Small intestine (tissue), 7 donors: ENCODE measurements around the gene ZSWIM6. TPM values are rescaled to one million over a fixed set of nuclear protein-coding genes. Genes with fewer than 3 reads are reported as not detected.

Source experiments
- DNase-seq, 2 donors: peaks; one replicate each; pipeline versions ENCODE4 v3.0.0 to v3.0.0-alpha.2; 2013
- FAIRE-seq: peaks from 2 replicates; lab custom pipeline; 2012; peaks lifted over from hg19 to GRCh38; lab: Jason Lieb, UNC
- H3K27ac ChIP-seq, 3 donors: one replicate each; pipeline ENCODE4 v1.5.1; 2013; ENCODE audit warnings: low read length in 2 of 3, mild to moderate bottlenecking in 2 of 3, control low read depth in 1 of 3, inconsistent platforms in 1 of 3, low read depth in 1 of 3, moderate library complexity in 1 of 3
- H3K27me3 ChIP-seq, 3 donors: one replicate each; pipeline ENCODE4 v1.6.1; 2013; ENCODE audit warnings: low read length in 3 of 3, inconsistent platforms in 1 of 3; ENCODE audit not compliant: control insufficient read depth in 3 of 3, insufficient read depth in 3 of 3
- H3K36me3 ChIP-seq, 3 donors: one replicate each; pipeline ENCODE4 v1.6.1; 2013; ENCODE audit warnings: low read length in 3 of 3, inconsistent platforms in 1 of 3, low read depth in 1 of 3, mild to moderate bottlenecking in 1 of 3, moderate library complexity in 1 of 3; ENCODE audit not compliant: control insufficient read depth in 3 of 3, insufficient read depth in 2 of 3
- H3K4me1 ChIP-seq, 3 donors: one replicate each; pipeline ENCODE4 v1.6.1; 2013; ENCODE audit warnings: low read length in 2 of 3, inconsistent platforms in 1 of 3, low read depth in 1 of 3, mild to moderate bottlenecking in 1 of 3, moderate library complexity in 1 of 3; ENCODE audit not compliant: control insufficient read depth in 3 of 3, insufficient read depth in 2 of 3
- H3K4me3 ChIP-seq, 3 donors: one replicate each; pipeline ENCODE4 v1.5.1; 2013; ENCODE audit warnings: low read length in 3 of 3, control low read depth in 1 of 3, inconsistent platforms in 1 of 3, low read depth in 1 of 3, mild to moderate bottlenecking in 1 of 3, moderate library complexity in 1 of 3
- H3K9me3 ChIP-seq, 2 donors: one replicate each; pipeline ENCODE4 v1.6.1; 2013; ENCODE audit warnings: low read depth in 1 of 2, low read length in 1 of 2; ENCODE audit not compliant: control insufficient read depth in 2 of 2, insufficient read depth in 1 of 2
- WGBS, 3 donors: extraction: QIAGEN DNeasy Blood & Tissue Kit; methylation state at CpG; one replicate each; pipeline ENCODE4 v1.1.7; 2013; 5-methylcytosine and 5-hydroxymethylcytosine counted together
- polyA plus RNA-seq, 4 donors: library from polyadenylated mRNA; stranded (reverse) in 3 of 4; unstranded in 1 of 4; fragments of 200-250 nt in 3 of 4; fragments of 120-200 nt in 1 of 4; gene quantifications; one replicate each; pipeline versions ENCODE4 v1.2.1 to v1.2.3, GENCODE V29; 2013
- donor health status: healthy with polysubstance abuse.
- donor health status: control.
- donor health status: control.
- donor health status: Bipolar disorder and iron deficiency.
- donor health status: healthy.

Gene ZSWIM6
- polyA plus RNA-seq, 4 donors = 3.2 to 14.6 (median 4.2) TPM

GRCh38 chr5:61301341-61302199 lies 30.5 kb upstream of the ZSWIM6 start:
- H3K4me1 ChIP-seq = peaks cover 0 to 32% (median 2%) of the 10 kb centered on the region in 3 donors
- WGBS, 3 donors = 68 to 76% (median 73%) methylated on average over 9 of the region's 9 CpGs
- no peak overlapping the region for H3K4me3 ChIP-seq
- DNase-seq (peak; percentile 68 to 72), FAIRE-seq (no peak)
- no peaks in the 10 kb centered on the region for H3K9me3 ChIP-seq
- H3K27ac ChIP-seq = peak overlapping the region in 1 of 3 donors; percentile 45
- H3K27me3 ChIP-seq = no peaks in the 10 kb centered on the region
- H3K36me3 ChIP-seq = no peaks in the 10 kb centered on the region

- H3K9me3 ChIP-seq = no peaks in the 10 kb centered on the region
- H3K27ac ChIP-seq = peak overlapping the region in 1 of 3 donors; percentile 45
- FAIRE-seq (no peak), DNase-seq (no peak)
- no peak overlapping the region for H3K4me3 ChIP-seq
- H3K36me3 ChIP-seq = no peaks in the 10 kb centered on the region
- 92 to 98% (median 93%) methylated on average over 4 of the region's 4 CpGs for WGBS, 3 donors
- H3K27me3 ChIP-seq = no peaks in the 10 kb centered on the region
- H3K4me1 ChIP-seq = peaks cover 0 to 37% (median 2%) of the 10 kb centered on the region in 3 donors
Observed at GRCh38 chr5:61302200-61302563, 29.9 kb upstream of the ZSWIM6 start.

DNA sequence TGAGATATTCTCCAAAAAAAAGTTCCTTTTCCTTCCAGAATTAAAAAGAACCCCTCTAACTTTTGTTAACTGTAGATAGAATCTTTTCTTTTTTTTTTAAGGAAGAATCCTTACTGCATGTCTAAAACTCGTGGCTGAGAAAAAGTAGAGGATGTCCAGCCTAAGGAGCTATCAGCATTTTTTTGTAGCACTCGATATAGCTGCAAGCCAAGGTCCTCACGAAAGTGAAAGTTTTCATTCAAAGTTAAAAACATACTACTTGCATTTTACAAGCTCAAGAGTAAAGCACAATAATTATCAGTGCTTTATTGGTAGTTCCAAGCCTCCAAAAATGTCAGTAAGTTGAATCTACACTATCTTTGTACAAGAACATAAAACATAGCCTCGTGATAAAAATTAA lies 28.7 kb upstream of the ZSWIM6 start:
- no peaks in the 10 kb centered on the region for H3K36me3 ChIP-seq
- H3K4me1 ChIP-seq = peaks cover 0 to 37% (median 2%) of the 10 kb centered on the region in 3 donors
- no peaks in the 10 kb centered on the region for H3K9me3 ChIP-seq
- H3K27ac ChIP-seq = no peak overlapping the region
- DNase-seq (no peak), FAIRE-seq (no peak)
- no peak overlapping the region for H3K4me3 ChIP-seq
- H3K27me3 ChIP-seq = no peaks in the 10 kb centered on the region
- 5 to 25% (median 11%) methylated on average over 4 of the region's 4 CpGs for WGBS, 3 donors

GRCh38 chr5:61304590-61305381 lies 27.3 kb upstream of the ZSWIM6 start:
- FAIRE-seq (no peak), DNase-seq (peak; percentile 77 to 90)
- Histone ChIP-seq H3K27me3 (no peaks in the 10 kb centered on the region), H3K4me3 (no peak overlapping the region), H3K9me3 (no peaks in the 10 kb centered on the region), H3K4me1 (peaks cover 0 to 37% (median 2%) of the 10 kb centered on the region in 3 donors), H3K36me3 (no peaks in the 10 kb centered on the region), H3K27ac (peak overlapping the region in 1 of 3 donors; percentile 66)
- WGBS, 3 donors = 9 to 55% (median 33%) methylated on average over 15 of the region's 15 CpGs

GRCh38 chr5:61306531-61307131 lies 25.4 kb upstream of the ZSWIM6 start:
- Histone ChIP-seq H3K4me3 (no peak overlapping the region), H3K27me3 (no peaks in the 10 kb centered on the region), H3K4me1 (peaks cover 0 to 32% (median 2%) of the 10 kb centered on the region in 3 donors), H3K27ac (no peak overlapping the region), H3K9me3 (no peaks in the 10 kb centered on the region), H3K36me3 (no peaks in the 10 kb centered on the region)
- DNase-seq (peak in 1 of 2 donors; percentile 36), FAIRE-seq (no peak)
- WGBS, 3 donors = 72 to 84% (median 72%) methylated on average over 5 of the region's 5 CpGs

- H3K4me1 ChIP-seq = peaks cover 0 to 27% (median 0%) of the 10 kb centered on the region in 3 donors
- H3K9me3 ChIP-seq = no peaks in the 10 kb centered on the region
- H3K36me3 ChIP-seq = no peaks in the 10 kb centered on the region
- no peak for DNase-seq
- no peak for FAIRE-seq
- H3K27me3 ChIP-seq = no peaks in the 10 kb centered on the region
- H3K4me3 ChIP-seq = no peak overlapping the region
- H3K27ac ChIP-seq = no peak overlapping the region
- 77 to 91% (median 85%) methylated on average over 3 of the region's 3 CpGs for WGBS, 3 donors
Observed at GRCh38 chr5:61307191-61307590, 24.9 kb upstream of the ZSWIM6 start.

DNA sequence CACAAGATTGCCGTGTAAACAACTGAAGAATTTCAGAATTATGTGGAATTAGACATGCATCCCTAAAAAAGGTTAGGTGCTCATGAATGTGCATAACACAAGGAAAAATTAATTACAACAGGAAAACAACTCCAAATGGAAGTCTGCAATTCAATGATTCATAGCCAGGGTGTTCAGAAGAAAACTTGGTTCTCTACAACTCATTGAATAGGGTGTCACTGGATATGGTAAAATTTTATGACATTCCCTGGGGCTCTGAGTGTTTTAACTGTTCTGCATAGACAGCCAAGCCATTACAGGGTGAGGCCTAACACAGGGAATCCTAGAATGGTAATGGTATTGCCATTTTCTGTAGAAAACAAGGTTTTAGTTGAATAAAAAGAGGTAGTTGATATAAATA lies 24.4 kb upstream of the ZSWIM6 start:
- Histone ChIP-seq H3K36me3 (no peaks in the 10 kb centered on the region), H3K4me1 (peaks cover 0 to 24% (median 0%) of the 10 kb centered on the region in 3 donors), H3K27me3 (no peaks in the 10 kb centered on the region), H3K4me3 (no peak overlapping the region), H3K9me3 (no peaks in the 10 kb centered on the region), H3K27ac (no peak overlapping the region)
- DNase-seq = no peak
- 95 to 100% (median 96%) methylated on average over 1 of the region's 1 CpG for WGBS, 3 donors
- no peak for FAIRE-seq

DNA sequence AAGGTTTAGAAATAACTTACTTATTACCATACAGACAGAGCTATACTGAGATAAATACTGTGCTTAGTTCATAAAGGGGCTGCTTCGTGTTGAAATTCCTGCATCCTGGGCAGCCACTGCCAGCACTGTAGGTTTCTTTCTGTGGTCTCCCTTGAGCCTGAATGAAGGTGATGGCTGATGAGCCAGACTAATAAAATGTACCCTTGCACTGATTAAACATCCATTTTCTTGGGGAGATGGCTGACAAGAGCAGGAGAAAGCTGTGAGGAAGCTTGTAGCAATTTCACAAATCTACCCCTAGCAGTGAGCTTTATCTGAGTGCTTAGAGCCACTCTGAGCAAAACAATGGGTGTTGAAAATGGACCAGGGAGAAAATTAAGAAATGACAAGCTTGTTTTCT lies 23.3 kb upstream of the ZSWIM6 start:
- FAIRE-seq = no peak

More for the DNA sequence above, 23.3 kb upstream of the ZSWIM6 start:
- Histone ChIP-seq H3K36me3 (no peaks in the 10 kb centered on the region), H3K27ac (no peak overlapping the region), H3K27me3 (no peaks in the 10 kb centered on the region), H3K9me3 (no peaks in the 10 kb centered on the region), H3K4me3 (no peak overlapping the region), H3K4me1 (peaks cover 0 to 24% (median 0%) of the 10 kb centered on the region in 3 donors)
- 81 to 95% (median 82%) methylated on average over 1 of the region's 1 CpG for WGBS, 3 donors
- DNase-seq = no peak
